ENCODE measurements around the gene BPIFB2.

DNA sequence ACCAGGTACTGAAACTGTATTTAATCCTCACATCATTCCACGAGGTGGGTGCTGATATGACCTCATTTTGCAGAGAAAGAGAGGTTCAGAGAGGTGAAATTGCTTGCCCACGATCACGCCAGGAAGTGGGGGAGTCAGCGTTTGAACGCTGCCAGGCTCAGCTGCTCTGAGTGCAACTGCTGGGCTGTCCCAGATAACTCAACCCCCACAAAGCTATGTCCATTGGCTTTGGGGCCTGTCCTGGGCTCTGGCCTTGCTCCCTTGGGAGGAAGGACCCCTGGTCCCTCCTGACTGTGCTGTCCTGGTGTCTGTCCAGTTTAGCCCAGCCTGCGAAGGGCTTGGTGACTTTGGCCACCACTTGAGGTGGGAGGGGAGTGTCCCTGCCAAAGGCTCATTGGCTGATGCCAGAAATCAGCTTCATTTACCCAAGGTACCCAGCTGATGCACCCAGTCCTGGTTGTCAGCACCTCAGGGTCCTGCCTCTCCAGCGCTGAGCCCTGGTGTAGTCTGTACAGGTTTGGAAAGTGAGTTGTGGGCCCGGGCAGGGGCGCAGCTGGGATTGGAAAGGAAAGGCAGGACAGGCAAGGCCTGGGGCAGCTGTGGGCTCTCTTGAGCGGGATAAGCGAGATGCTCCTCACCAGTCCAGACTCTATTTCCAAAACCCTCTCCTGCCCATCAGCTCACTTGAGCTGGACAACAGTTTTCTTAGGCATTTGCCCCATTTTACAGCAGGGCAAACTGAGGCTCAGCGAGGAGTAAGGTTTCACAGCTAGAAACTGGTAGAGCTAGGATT lies 41.7 kb upstream of the BPIFB2 start:
- no peak for TF ChIP-seq POLR2AphosphoS5 (IDR thresholded peaks at IDR 0.05)
- TF ChIP-seq CTCF (IDR thresholded peaks at IDR 0.05), result no peak
